Measurements from ENCODE around the gene SPDEF.
A peak's percentile ranks its signal among the peaks of the same experiment; 100 is the strongest.

Gene SPDEF

DNA sequence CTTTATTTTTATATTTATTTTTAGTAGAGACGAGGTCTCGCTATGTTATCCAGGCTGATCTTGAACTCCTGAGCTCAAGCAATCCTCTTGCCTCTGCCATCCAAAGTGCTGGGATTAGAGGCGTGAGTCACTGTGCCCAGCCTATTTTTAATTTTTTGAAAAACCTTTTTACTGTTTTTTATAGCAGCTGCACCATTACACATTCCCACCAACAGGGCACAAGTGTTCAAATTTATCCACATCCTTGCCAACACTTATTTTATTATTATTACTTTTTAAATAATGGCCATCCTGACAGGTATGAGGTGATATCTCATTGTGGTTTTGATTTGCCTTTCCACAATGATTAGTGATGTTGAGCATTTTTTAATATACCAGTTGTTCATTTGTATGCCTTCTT is 47.7 kb downstream of the SPDEF start:
- H3K9me3 ChIP-seq (ENCODE audit: control extremely low read depth in 1 of 5, control insufficient read depth in 4 of 5, insufficient read depth in 2 of 5, low read depth in 1 of 5, low read length in 4 of 5), result peaks cover 0 to 3% (median 0%) of the 10 kb centered on the region in 5 experiments
- 100% methylated on average over 2 of the region's 3 CpGs for WGBS (ENCODE audit: insufficient coverage)
- no peak overlapping the region for H3K27ac ChIP-seq (ENCODE audit: insufficient read depth in 1 of 2, low read depth in 1 of 2, low read length in 2 of 2, poor library complexity in 1 of 2, severe bottlenecking in 2 of 2)
- no peak overlapping the region for H3K4me3 ChIP-seq (ENCODE audit: control insufficient read depth in 1 of 7, extremely low read depth in 1 of 7, insufficient read depth in 4 of 7, low read depth in 2 of 7, low read length in 6 of 7)
- POLR2A ChIA-PET, result no interaction called here
- no peak for DNase-seq
- no peaks in the 10 kb centered on the region for H3K36me3 ChIP-seq (ENCODE audit: control insufficient read depth in 4 of 4, insufficient read depth in 4 of 4, low read length in 3 of 4)
- no peaks in the 10 kb centered on the region for H3K4me1 ChIP-seq (ENCODE audit: control extremely low read depth in 1 of 4, control insufficient read depth in 4 of 4, insufficient read depth in 4 of 4, low read length in 3 of 4)
- H3K27me3 ChIP-seq (replicated peaks in 2 of 5; ENCODE audit: control insufficient read depth in 4 of 5, insufficient read depth in 5 of 5, low read length in 4 of 5), result no peaks in the 10 kb centered on the region
- CTCF ChIA-PET, result interaction anchor here (0.7 to 1.5 kb wide), 4 partner anchors 13 to 93 kb away, joined by 3 read pairs; no protein-coding TSS in a partner anchor

- ChIA-PET POLR2A (no interaction called here), CTCF (no interaction called here)
- Histone ChIP-seq H3K36me3 (ENCODE audit: control insufficient read depth in 4 of 4, insufficient read depth in 4 of 4, low read length in 3 of 4) (no peaks in the 10 kb centered on the region), H3K27ac (ENCODE audit: insufficient read depth in 1 of 2, low read depth in 1 of 2, low read length in 2 of 2, poor library complexity in 1 of 2, severe bottlenecking in 2 of 2) (no peak overlapping the region), H3K4me3 (ENCODE audit: control insufficient read depth in 1 of 7, extremely low read depth in 1 of 7, insufficient read depth in 4 of 7, low read depth in 2 of 7, low read length in 6 of 7) (no peak overlapping the region), H3K27me3 (replicated peaks in 2 of 5; ENCODE audit: control insufficient read depth in 4 of 5, insufficient read depth in 5 of 5, low read length in 4 of 5) (no peaks in the 10 kb centered on the region), H3K4me1 (ENCODE audit: control extremely low read depth in 1 of 4, control insufficient read depth in 4 of 4, insufficient read depth in 4 of 4, low read length in 3 of 4) (no peaks in the 10 kb centered on the region), H3K9me3 (ENCODE audit: control extremely low read depth in 1 of 5, control insufficient read depth in 4 of 5, insufficient read depth in 2 of 5, low read depth in 1 of 5, low read length in 4 of 5) (peaks cover 0 to 6% (median 0%) of the 10 kb centered on the region in 5 experiments)
- no peak for DNase-seq
- 100% methylated on average over 2 of the region's 5 CpGs for WGBS (ENCODE audit: insufficient coverage)
These were observed 49.4 kb downstream of the SPDEF start for GRCh38 chr6:34506718-34507117.

DNA sequence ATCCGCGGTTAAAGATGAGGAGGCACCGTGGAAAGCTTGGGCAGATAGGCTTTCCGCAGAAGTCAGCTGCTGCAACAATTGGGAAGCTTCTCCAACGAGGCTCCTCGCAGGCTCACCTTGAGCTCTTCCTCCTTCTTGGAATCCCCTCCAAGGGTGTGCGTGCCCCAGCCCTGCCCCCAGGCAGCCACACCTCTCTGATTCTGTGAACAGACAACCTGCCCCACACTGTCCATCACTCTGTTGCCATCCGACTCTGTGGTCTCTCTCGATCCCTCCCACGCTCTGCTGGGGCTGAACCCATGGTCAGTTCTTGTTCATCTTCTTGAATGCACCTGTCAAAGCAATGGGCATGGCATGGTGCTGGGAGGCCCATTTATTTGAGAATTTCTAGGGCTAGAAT is 58.7 kb downstream of the SPDEF start:
- Histone ChIP-seq H3K9me3 (ENCODE audit: control extremely low read depth in 1 of 5, control insufficient read depth in 4 of 5, insufficient read depth in 2 of 5, low read depth in 1 of 5, low read length in 4 of 5) (peaks cover 0 to 18% (median 9%) of the 10 kb centered on the region in 5 experiments), H3K27ac (ENCODE audit: insufficient read depth in 1 of 2, low read depth in 1 of 2, low read length in 2 of 2, poor library complexity in 1 of 2, severe bottlenecking in 2 of 2) (no peak overlapping the region), H3K4me1 (ENCODE audit: control extremely low read depth in 1 of 4, control insufficient read depth in 4 of 4, insufficient read depth in 4 of 4, low read length in 3 of 4) (no peaks in the 10 kb centered on the region), H3K27me3 (replicated peaks in 2 of 5; ENCODE audit: control insufficient read depth in 4 of 5, insufficient read depth in 5 of 5, low read length in 4 of 5) (no peaks in the 10 kb centered on the region), H3K4me3 (ENCODE audit: control insufficient read depth in 1 of 7, extremely low read depth in 1 of 7, insufficient read depth in 4 of 7, low read depth in 2 of 7, low read length in 6 of 7) (no peak overlapping the region), H3K36me3 (ENCODE audit: control insufficient read depth in 4 of 4, insufficient read depth in 4 of 4, low read length in 3 of 4) (no peaks in the 10 kb centered on the region)
- CTCF ChIA-PET, result no interaction called here
- WGBS (ENCODE audit: insufficient coverage), result 95% methylated on average over 7 of the region's 10 CpGs
- POLR2A ChIA-PET, result no interaction called here
- DNase-seq, result no peak

DNA sequence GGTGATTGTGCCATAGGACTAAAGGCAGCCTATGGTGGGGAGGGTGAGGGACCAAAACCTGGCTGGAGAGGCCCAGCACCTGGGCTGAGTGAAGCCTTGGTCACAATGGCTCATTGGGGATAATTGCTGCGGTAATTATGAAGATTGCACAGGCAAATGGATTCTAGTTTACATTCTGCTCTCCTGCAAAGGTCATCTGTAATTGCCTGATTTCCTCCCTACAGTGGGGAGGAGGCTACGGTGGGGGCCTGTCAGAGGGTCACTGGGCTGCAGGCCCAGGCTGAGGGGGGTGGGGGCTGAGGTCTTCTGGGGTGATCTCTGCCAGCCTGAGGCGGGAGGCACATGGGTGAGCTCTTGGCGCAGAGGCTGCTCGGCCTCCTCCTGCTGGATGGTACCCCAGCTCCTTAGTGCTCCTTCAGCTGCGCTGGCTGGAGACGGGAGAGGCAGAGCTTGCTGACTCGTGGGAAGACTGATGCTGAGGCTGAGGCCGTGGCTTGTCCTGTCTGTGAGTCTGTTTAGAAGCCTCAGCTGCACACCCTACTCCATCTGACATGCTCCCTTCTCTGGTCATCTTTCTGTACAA is 59.9 kb downstream of the SPDEF start:
- peaks cover 0 to 15% (median 8%) of the 10 kb centered on the region in 5 experiments for H3K9me3 ChIP-seq (ENCODE audit: control extremely low read depth in 1 of 5, control insufficient read depth in 4 of 5, insufficient read depth in 2 of 5, low read depth in 1 of 5, low read length in 4 of 5)
- H3K4me1 ChIP-seq (ENCODE audit: control extremely low read depth in 1 of 4, control insufficient read depth in 4 of 4, insufficient read depth in 4 of 4, low read length in 3 of 4), result peaks cover 0 to 4% (median 2%) of the 10 kb centered on the region in 4 experiments
- H3K27ac ChIP-seq (ENCODE audit: insufficient read depth in 1 of 2, low read depth in 1 of 2, low read length in 2 of 2, poor library complexity in 1 of 2, severe bottlenecking in 2 of 2), result no peak overlapping the region
- no peaks in the 10 kb centered on the region for H3K36me3 ChIP-seq (ENCODE audit: control insufficient read depth in 4 of 4, insufficient read depth in 4 of 4, low read length in 3 of 4)
- no peak for DNase-seq
- ChIA-PET POLR2A (no interaction called here), CTCF (interaction anchor here (0.6 kb wide), 1 partner anchor 160 kb away, joined by 3 read pairs; no protein-coding TSS in a partner anchor)
- no peaks in the 10 kb centered on the region for H3K27me3 ChIP-seq (replicated peaks in 2 of 5; ENCODE audit: control insufficient read depth in 4 of 5, insufficient read depth in 5 of 5, low read length in 4 of 5)
- H3K4me3 ChIP-seq (ENCODE audit: control insufficient read depth in 1 of 7, extremely low read depth in 1 of 7, insufficient read depth in 4 of 7, low read depth in 2 of 7, low read length in 6 of 7), result no peak overlapping the region
- 84% methylated on average over 8 of the region's 9 CpGs for WGBS (ENCODE audit: insufficient coverage)

GRCh38 chr6:34494973-34495372 is 61.2 kb downstream of the SPDEF start:
- 100% methylated on average over 2 of the region's 3 CpGs for WGBS (ENCODE audit: insufficient coverage)
- ChIA-PET CTCF (interaction anchor here (0.8 to 1.5 kb wide), 2 partner anchors 13 to 40 kb away, joined by 3 read pairs; no protein-coding TSS in a partner anchor), POLR2A (no interaction called here)

GRCh38 chr6:34493344-34493743 is 62.8 kb downstream of the SPDEF start:
- no peak for DNase-seq
- no peak overlapping the region for H3K4me3 ChIP-seq (ENCODE audit: control insufficient read depth in 1 of 7, extremely low read depth in 1 of 7, insufficient read depth in 4 of 7, low read depth in 2 of 7, low read length in 6 of 7)
- H3K9me3 ChIP-seq (ENCODE audit: control extremely low read depth in 1 of 5, control insufficient read depth in 4 of 5, insufficient read depth in 2 of 5, low read depth in 1 of 5, low read length in 4 of 5), result no peaks in the 10 kb centered on the region
- WGBS (ENCODE audit: insufficient coverage), result 100% methylated on average over 3 of the region's 4 CpGs
- POLR2A ChIA-PET, result no interaction called here
- no peak overlapping the region for H3K27ac ChIP-seq (ENCODE audit: insufficient read depth in 1 of 2, low read depth in 1 of 2, low read length in 2 of 2, poor library complexity in 1 of 2, severe bottlenecking in 2 of 2)
- H3K36me3 ChIP-seq (ENCODE audit: control insufficient read depth in 4 of 4, insufficient read depth in 4 of 4, low read length in 3 of 4), result no peaks in the 10 kb centered on the region
- peaks cover 0 to 18% (median 7%) of the 10 kb centered on the region in 4 experiments for H3K4me1 ChIP-seq (ENCODE audit: control extremely low read depth in 1 of 4, control insufficient read depth in 4 of 4, insufficient read depth in 4 of 4, low read length in 3 of 4)
- CTCF ChIA-PET, result interaction anchor here (1.0 to 1.5 kb wide), 2 partner anchors 15 to 42 kb away, joined by 3 read pairs; no protein-coding TSS in a partner anchor
- no peaks in the 10 kb centered on the region for H3K27me3 ChIP-seq (replicated peaks in 2 of 5; ENCODE audit: control insufficient read depth in 4 of 5, insufficient read depth in 5 of 5, low read length in 4 of 5)

More at GRCh38 chr6:34494973-34495372, 61.2 kb downstream of the SPDEF start:
- Histone ChIP-seq H3K27ac (ENCODE audit: insufficient read depth in 1 of 2, low read depth in 1 of 2, low read length in 2 of 2, poor library complexity in 1 of 2, severe bottlenecking in 2 of 2) (no peak overlapping the region), H3K4me1 (ENCODE audit: control extremely low read depth in 1 of 4, control insufficient read depth in 4 of 4, insufficient read depth in 4 of 4, low read length in 3 of 4) (peaks cover 0 to 13% (median 7%) of the 10 kb centered on the region in 4 experiments), H3K36me3 (ENCODE audit: control insufficient read depth in 4 of 4, insufficient read depth in 4 of 4, low read length in 3 of 4) (no peaks in the 10 kb centered on the region), H3K4me3 (ENCODE audit: control insufficient read depth in 1 of 7, extremely low read depth in 1 of 7, insufficient read depth in 4 of 7, low read depth in 2 of 7, low read length in 6 of 7) (no peak overlapping the region), H3K27me3 (replicated peaks in 2 of 5; ENCODE audit: control insufficient read depth in 4 of 5, insufficient read depth in 5 of 5, low read length in 4 of 5) (no peaks in the 10 kb centered on the region), H3K9me3 (ENCODE audit: control extremely low read depth in 1 of 5, control insufficient read depth in 4 of 5, insufficient read depth in 2 of 5, low read depth in 1 of 5, low read length in 4 of 5) (peaks cover 0 to 5% (median 0%) of the 10 kb centered on the region in 5 experiments)
- DNase-seq, result no peak

DNA sequence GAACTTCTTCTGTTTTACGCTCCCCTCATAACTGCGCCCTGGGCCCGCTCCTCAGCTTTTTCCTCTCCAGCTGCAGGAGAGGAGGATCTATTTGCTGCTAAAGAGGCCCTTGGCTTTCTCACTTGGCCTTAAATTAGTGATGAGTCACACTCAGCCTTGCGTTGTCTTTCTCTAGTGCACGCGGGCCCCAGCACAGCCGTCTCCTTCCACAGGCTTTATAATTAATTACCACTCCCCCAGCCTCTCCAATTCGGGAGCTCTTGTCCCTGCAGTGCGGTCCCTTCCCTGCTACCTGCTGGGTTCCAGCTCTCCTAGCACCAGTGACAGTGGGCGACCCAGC is 65.1 kb downstream of the SPDEF start:
- H3K27ac ChIP-seq (ENCODE audit: insufficient read depth in 1 of 2, low read depth in 1 of 2, low read length in 2 of 2, poor library complexity in 1 of 2, severe bottlenecking in 2 of 2), result no peak overlapping the region
- peaks cover 0 to 29% (median 13%) of the 10 kb centered on the region in 4 experiments for H3K4me1 ChIP-seq (ENCODE audit: control extremely low read depth in 1 of 4, control insufficient read depth in 4 of 4, insufficient read depth in 4 of 4, low read length in 3 of 4)
- DNase-seq, result peak in 2 of 3 donors; percentile 40 to 51
- POLR2A ChIA-PET, result no interaction called here
- H3K4me3 ChIP-seq (ENCODE audit: control insufficient read depth in 1 of 7, extremely low read depth in 1 of 7, insufficient read depth in 4 of 7, low read depth in 2 of 7, low read length in 6 of 7), result no peak overlapping the region
- H3K36me3 ChIP-seq (ENCODE audit: control insufficient read depth in 4 of 4, insufficient read depth in 4 of 4, low read length in 3 of 4), result no peaks in the 10 kb centered on the region
- WGBS (ENCODE audit: insufficient coverage), result 53% methylated on average over 9 of the region's 10 CpGs
- no peaks in the 10 kb centered on the region for H3K27me3 ChIP-seq (replicated peaks in 2 of 5; ENCODE audit: control insufficient read depth in 4 of 5, insufficient read depth in 5 of 5, low read length in 4 of 5)
- H3K9me3 ChIP-seq (ENCODE audit: control extremely low read depth in 1 of 5, control insufficient read depth in 4 of 5, insufficient read depth in 2 of 5, low read depth in 1 of 5, low read length in 4 of 5), result no peaks in the 10 kb centered on the region
- CTCF ChIA-PET, result interaction anchor here (1.3 kb wide), 1 partner anchor 36 kb away, joined by 3 read pairs; no protein-coding TSS in a partner anchor

All from common myeloid progenitor, CD34-positive (primary cell).